Head of caudate nucleus (tissue), 42 donors: ENCODE data around the gene THRSP.
"Not testable (repeated sequence)": the region's sequence is repeated elsewhere in the genome, so short reads cannot be mapped to it uniquely, and the experiment has no call there.

Experiments
- DNase-seq, 42 donors: peaks; one replicate each; pipeline versions ENCODE4 v3.0.0 to v3.0.0-alpha.2; 2020 to 2021; ENCODE audit warnings: mixed read lengths in 7 of 42
- intact Hi-C: fragments of 100-400 bp; cut with DNase I; formaldehyde crosslinking; loops from one replicate; pipeline ENCODE4 v1.15.0; 2022

THRSP gene

DNA sequence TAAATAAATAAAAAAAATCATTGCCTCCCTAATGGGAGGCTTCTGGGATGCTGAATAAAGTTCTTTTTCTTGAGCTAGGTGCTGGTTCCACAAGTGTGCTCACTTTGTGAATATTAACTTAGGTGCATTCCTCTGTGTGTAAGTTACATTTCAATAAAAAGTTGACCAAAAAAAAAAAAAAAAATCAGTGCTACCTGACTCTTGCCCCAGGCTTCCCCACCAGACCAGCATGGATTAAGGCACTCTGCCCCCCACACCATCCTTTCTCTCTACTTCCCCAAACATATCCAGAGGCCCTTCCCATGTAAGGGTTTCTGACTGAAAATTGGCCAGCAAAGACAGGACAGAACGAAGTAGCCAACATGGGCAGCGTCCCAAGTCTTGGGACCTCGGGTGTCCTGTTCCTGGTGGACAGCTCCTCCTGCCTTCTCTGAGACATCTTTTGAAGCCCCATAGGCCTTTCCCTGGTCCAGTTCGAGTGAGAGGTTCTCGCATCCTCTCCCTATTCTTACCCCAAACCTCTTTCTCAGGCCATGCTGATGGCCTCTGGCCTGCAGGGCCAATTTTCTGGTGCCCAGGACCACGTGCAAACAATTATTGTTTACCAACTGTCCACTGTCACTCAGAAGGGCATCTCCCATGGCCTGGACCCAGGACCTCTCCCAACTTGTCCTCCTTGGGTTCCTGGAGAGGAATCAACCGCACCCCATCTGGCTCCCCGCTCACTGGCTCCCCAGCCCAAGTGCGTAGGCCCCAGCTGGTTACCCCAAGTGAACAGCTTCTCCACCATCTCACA lies 25.6 kb upstream of the THRSP start:
- intact Hi-C loops: no loop called here
- no peak for DNase-seq

DNA sequence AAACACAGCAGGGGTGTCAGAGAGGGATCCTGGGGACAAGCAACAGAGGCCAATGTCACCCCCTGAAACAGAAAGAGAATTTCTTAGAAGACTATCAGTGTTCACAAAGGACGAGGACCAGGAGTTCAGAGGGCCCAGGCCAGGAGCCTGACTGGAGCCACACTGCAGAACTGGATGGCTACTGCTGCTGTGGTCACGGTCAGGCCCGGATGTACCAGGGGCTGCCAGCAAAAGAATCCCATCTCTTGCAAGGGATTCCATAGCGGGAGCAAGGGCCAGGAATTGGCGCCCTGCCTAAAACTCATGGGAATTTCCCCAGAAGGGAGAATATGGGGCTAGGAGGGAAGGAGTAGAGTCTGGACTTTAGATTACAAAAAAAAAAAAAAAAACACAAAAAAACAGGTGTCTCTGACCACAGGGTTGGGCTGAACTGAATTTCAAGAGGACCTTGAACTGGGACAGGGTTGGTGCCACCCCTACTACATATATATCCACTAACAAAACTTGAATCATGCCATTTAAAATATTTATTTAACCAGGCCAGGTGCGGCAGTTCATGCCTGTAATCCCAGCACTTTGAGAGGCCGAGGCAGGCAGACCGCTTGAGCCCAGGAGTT lies 24.9 kb upstream of the THRSP start:
- no peak for DNase-seq
- intact Hi-C loops: no loop called here

- no peak for DNase-seq
- intact Hi-C loops: no loop called here
Measured at GRCh38 chr11:78039391-78039918, 24.2 kb upstream of the THRSP start.

DNA sequence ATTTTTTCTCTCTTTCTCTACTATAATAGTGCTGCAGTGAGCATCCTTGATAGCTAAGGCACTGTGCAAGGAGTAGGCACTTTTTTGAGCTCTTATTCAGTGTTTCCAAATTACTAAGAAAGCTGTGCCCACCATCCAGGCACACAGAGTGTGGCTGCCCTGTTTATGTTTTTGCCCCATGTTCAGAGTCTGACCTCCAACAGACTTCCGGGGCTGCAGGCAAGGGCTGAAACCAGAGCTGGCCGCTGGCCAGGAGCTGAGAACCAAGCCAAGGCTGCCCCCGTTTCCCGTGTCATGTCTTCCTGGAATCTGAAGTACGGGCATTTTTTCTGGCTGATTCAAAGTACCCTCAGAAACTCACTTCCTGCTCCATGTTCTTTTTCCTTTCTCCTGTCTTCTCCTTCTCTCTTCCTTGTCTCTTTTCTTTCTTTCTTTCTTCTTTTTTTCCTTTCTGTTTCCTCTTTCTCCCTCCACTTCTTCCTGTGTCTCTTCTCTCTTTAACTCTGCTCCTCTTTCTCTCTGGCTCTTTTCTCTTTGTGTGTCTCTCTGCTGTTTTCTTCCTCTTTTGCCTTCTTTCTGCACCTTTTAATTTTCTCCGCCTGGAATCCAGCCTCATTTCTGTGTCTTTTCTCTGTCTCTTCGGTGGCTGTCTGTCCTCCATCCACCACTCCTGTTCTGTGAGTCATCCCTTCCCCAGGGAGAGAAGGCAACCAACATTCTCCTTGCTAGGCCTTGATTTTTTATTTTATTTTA lies 23.6 kb upstream of the THRSP start:
- DNase-seq: peak; percentile 29 to 85 (median 68)

DNA sequence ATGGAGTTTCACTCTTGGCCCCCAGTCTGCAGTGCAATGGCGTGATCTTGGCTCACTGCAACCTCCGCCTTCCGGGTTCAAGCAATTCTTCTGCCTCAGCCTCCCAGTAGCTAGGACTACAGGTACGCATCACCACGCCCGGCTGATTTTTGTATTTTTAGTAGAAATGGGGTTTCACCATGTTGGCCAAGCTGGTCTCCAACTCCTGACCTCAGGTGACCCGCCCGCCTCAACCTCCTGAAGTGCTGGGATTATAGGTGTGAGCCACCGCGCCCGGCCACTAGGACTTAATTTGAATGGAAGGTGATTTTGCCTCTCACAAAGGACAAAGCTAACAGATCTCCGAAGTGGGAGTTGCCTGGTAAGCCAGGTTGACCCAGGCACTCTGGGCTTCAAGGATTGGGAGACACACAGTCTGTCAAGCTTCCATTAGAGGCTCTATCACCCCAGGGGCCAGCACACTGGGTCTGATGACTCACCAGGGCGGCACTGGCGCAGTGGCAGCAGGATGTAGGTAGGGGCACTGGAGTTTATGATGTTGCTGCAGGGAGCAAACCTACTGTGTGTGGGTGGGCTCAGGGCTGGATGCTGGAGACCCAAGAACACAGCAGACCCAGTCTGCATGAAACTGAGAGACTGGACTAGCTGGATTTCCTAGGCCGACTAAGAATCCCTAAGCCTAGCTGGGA lies 22.8 kb upstream of the THRSP start:
- DNase-seq: no peak
- intact Hi-C loops: no loop called here

More for the DNA sequence above, 23.6 kb upstream of the THRSP start:
- intact Hi-C loops: no loop called here

- intact Hi-C loops: not testable (repeated sequence)
Measured at GRCh38 chr11:78041380-78041719, 22.3 kb upstream of the THRSP start.

DNA sequence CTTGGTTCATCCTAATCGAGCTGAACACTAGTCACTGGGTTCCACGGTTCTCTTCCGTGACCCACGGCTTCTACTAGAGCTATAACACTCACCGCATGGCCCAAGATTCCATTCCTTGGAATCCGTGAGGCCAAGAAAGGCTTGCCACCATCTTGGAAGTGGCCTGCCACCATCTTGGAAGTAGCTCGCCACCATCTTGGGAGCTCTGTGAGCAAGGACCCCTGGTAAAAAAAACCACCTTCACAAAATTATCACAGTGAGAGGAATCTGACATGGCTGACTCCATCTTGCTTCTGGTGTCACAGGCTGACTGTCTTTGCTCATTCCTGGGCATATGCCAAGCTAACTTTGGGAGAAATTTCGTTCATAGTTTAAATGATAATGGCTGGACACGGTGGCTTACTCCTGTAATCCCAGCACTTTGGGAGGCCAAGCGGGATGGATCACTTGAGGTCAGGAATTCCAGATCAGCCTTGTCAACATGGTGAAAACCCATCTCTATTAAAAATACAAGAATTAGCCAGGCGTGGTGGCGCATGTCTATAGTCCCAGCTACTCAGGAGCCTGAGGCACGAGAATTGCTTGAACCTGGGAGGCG lies 21.7 kb upstream of the THRSP start:
- intact Hi-C loops: no loop called here
- DNase-seq: no peak

More at GRCh38 chr11:78041380-78041719, 22.3 kb upstream of the THRSP start:
- DNase-seq: not testable (repeated sequence)

GRCh38 chr11:78044706-78045105 lies 19.0 kb upstream of the THRSP start:
- no peak for DNase-seq
- intact Hi-C loops: loop anchor here (5.0 kb wide), 1 partner anchor 222 kb away; the partner anchor contains the start of genes AAMDC and RSF1

DNA sequence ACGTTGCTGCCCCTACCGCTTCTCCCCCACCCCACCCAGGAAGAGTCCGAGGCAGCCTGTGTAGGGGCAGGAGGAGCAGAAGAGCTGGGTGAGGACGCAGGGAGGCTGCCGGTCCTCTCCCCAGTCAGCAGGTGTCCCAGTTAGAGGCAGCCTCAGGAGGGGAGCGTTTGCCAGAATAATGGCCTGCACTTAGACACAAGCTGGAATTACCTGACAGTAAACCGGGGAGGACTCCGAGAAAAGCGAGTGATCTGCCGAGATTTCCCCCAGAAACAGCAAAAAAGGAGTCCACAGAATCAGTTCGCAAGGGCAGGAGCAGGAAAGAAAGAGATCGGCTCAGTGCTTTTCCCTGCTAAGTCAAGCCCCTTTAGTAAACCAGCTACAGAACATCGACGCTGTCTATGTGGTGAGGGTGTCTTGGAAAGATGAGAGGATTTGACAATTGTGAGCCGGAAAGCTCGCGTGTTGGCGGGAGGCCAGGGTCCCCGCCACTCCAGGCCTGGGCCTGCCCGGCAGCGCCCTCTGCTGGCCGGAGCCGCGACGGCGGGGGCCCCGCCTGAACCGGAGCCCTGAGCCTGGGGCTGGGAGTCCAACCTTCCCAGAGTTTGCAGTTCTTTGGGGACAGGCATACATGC lies 17.7 kb upstream of the THRSP start:
- DNase-seq: peak; percentile 66 to 96 (median 89)
- intact Hi-C loops: loop anchor here (2.0 to 5.0 kb wide), 2 partner anchors 51 to 224 kb away; partner anchors contain the start of genes AAMDC, INTS4 and RSF1

GRCh38 chr11:78046486-78046854 lies 17.2 kb upstream of the THRSP start:
- intact Hi-C loops: loop anchor here (2.0 to 5.0 kb wide), 2 partner anchors 52 to 224 kb away; partner anchors contain the start of genes AAMDC, INTS4 and RSF1
- DNase-seq: no peak

DNA sequence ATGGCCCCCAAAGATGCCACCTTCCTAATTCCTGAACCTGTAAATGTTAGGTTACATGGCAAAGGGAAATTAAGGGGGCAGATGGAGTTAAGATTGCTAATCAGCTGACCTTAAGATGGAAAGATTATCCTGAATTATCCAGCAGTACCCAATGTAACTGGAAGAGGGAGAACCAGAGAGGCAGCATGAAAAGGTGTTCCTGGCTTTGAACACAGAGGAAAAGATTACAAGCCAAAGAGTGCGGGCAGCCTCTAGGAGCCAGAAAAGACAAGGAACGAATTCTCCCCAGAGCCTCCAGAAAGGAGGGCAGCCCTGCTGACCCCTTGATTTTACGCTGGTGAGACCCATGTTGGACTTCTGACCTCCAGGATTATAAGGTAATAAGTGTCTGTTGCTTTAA lies 15.1 kb upstream of the THRSP start:
- intact Hi-C loops: loop anchor here (5.0 kb wide), 1 partner anchor 226 kb away; the partner anchor contains the start of genes AAMDC and RSF1
- no peak for DNase-seq

GRCh38 chr11:78049348-78049747 lies 14.3 kb upstream of the THRSP start:
- intact Hi-C loops: loop anchor here (5.0 kb wide), 1 partner anchor 227 kb away; the partner anchor contains the start of genes AAMDC and RSF1
- no peak for DNase-seq

- no peak for DNase-seq
Measured at GRCh38 chr11:78050964-78051831, 12.5 kb upstream of the THRSP start.

DNA sequence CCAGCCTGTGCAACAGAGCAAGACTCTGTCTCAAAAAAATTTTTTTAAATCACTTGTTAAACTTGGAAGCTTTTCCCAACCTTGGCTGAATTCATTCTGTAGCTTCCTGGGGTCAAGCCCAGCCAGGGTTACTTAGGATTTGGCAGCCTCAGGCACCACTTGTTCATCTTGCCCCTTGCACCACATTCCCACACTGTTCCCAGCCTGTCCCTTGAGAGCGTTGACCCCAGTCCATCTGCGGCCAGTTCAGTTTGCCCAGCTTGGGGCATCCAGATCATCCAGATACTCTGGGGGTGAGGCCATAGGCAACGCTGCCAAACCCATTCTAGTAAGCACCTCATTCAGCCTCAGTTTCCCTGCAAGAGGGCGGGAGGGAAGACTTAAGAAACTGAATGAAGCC lies 8.7 kb upstream of the THRSP start:
- no peak for DNase-seq
- intact Hi-C loops: no loop called here

More at GRCh38 chr11:78050964-78051831, 12.5 kb upstream of the THRSP start:
- intact Hi-C loops: no loop called here

DNA sequence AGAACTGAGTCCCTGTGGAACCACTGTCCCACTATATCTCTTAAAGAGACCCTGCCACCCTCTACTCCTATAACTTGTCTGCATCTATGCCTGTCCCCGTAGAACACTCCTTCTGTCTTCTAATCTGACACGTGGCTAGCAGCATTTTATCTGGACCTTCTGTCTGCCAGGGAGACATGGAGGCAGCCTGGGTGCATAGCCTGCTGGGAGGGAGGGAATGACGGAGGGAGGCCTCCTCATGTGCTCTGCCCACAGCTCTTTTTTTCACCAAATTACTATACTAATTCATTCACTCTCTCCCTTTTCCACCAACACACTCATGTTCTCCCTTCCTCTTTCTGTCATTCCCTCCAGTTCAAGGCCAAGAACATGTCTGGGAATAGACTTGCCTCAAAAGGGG lies 7.6 kb upstream of the THRSP start:
- no peak for DNase-seq
- intact Hi-C loops: no loop called here

GRCh38 chr11:78057462-78058055 lies 6.1 kb upstream of the THRSP start:
- intact Hi-C loops: no loop called here
- no peak for DNase-seq
